ENCODE results near the gene C1orf21. TPM values are rescaled to one million over a fixed set of nuclear protein-coding genes. Genes with fewer than 3 reads are reported as not detected.

Gene C1orf21
- total and polyA plus RNA-seq, 12 donors = 23.2 to 177 (median 87.9) TPM

DNA sequence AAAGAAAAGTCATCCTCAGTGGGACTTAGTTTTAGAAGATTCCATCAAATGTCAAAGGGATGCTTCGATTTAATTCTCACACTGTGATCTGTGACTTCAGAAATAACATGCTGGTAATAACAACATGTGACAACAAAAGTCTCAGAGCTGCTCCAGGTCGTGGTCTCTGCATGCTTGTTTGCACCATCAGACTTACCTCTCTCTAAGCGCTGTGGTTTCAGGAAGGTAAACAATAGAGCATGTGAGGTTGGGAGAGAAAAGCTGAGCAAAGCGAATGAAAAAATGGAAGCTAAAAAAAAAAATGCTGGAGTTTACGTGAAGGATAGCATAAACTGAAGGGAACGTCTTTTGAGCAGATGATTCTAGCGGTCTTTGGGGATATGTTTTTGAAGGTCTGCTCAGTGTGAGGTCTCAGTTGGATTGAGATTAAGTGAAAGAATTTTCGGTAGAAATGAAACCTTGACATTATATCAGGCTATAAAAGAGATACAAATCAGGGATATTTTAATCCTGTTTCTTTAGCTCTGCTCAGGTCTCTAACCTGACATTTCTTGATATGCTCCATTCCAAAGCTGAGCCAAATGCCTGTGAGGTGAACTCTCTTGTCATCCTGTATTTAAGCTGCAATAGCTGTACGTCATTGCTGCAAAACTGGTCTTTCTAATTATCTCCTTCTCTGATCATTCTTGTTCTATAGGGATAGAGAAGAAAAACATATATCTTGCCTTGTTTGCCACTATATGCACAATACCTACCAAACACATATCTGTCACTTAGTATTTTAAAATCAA is 86.5 kb downstream of the C1orf21 start:
- Histone ChIP-seq H3K27ac (peak overlapping the region in 1 of 5 donors; percentile 67), H3K4me3 (no peak overlapping the region), H3K4me1 (replicated peaks in 1 of 2) (peaks cover 0 to 13% of the 10 kb centered on the region in 2 donors), H3K27me3 (no peaks in the 10 kb centered on the region), H3K36me3 (replicated peaks in 1 of 2) (no peaks in the 10 kb centered on the region), H3K9me3 (replicated peaks in 1 of 3) (peaks cover 0 to 8% (median 0%) of the 10 kb centered on the region in 3 donors)
- intact Hi-C loops (cut with DNase I) = loop anchor here in 1 of 2 donors (10.0 kb wide), 1 partner anchor 49 kb away; no protein-coding TSS in a partner anchor
- no peak for DNase-seq
- 74 to 82% (median 77%) methylated on average over 9 of the region's 9 CpGs for WGBS, 4 donors
- TF ChIP-seq POLR2A (IDR thresholded peaks at IDR 0.05) = no peak
- TF ChIP-seq, protein P1, sequence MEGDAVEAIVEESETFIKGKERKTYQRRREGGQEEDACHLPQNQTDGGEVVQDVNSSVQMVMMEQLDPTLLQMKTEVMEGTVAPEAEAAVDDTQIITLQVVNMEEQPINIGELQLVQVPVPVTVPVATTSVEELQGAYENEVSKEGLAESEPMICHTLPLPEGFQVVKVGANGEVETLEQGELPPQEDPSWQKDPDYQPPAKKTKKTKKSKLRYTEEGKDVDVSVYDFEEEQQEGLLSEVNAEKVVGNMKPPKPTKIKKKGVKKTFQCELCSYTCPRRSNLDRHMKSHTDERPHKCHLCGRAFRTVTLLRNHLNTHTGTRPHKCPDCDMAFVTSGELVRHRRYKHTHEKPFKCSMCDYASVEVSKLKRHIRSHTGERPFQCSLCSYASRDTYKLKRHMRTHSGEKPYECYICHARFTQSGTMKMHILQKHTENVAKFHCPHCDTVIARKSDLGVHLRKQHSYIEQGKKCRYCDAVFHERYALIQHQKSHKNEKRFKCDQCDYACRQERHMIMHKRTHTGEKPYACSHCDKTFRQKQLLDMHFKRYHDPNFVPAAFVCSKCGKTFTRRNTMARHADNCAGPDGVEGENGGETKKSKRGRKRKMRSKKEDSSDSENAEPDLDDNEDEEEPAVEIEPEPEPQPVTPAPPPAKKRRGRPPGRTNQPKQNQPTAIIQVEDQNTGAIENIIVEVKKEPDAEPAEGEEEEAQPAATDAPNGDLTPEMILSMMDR (IDR thresholded peaks at IDR 0.05) = no peak

DNA sequence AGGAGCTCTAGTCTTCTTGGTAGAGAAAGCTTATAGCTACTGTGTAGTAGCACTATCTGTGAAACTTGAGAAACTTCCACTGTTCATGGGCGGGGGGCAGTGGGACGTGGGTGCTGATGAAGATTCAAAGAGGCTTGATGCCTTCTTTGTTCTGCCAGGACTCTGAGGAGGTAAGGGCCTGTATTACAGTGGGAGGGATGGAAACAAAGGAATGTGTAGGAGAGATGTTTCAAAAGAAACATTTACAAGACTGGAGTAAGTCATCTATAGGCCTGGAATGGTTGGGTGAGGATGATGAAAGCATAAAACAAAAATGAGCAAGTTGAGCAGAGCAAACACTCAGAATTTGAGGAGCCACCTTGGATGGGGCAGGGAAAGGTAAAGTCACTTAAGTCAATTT is 89.4 kb downstream of the C1orf21 start:
- intact Hi-C loops (cut with DNase I) = loop anchor here in 1 of 2 donors (10.0 kb wide), 1 partner anchor 51 kb away; no protein-coding TSS in a partner anchor
- Histone ChIP-seq H3K27ac (no peak overlapping the region), H3K9me3 (replicated peaks in 1 of 3) (peaks cover 0 to 8% (median 0%) of the 10 kb centered on the region in 3 donors), H3K4me1 (replicated peaks in 1 of 2) (peaks cover 0 to 13% of the 10 kb centered on the region in 2 donors), H3K27me3 (no peaks in the 10 kb centered on the region), H3K4me3 (no peak overlapping the region), H3K36me3 (replicated peaks in 1 of 2) (no peaks in the 10 kb centered on the region)
- 95 to 97% (median 95%) methylated on average over 2 of the region's 2 CpGs for WGBS, 4 donors
- no peak for DNase-seq
- TF ChIP-seq, protein P1 (IDR thresholded peaks at IDR 0.05) = no peak
- no peak for TF ChIP-seq POLR2A (IDR thresholded peaks at IDR 0.05)

GRCh38 chr1:184479435-184480167 is 92.8 kb downstream of the C1orf21 start:
- Histone ChIP-seq H3K4me1 (replicated peaks in 1 of 2) (peaks cover 27 to 34% of the 10 kb centered on the region in 2 donors), H3K4me3 (no peak overlapping the region), H3K27ac (no peak overlapping the region), H3K36me3 (replicated peaks in 1 of 2) (no peaks in the 10 kb centered on the region), H3K9me3 (replicated peaks in 1 of 3) (no peaks in the 10 kb centered on the region), H3K27me3 (no peaks in the 10 kb centered on the region)
- TF ChIP-seq POLR2A (IDR thresholded peaks at IDR 0.05) = no peak
- TF ChIP-seq, protein P1 (IDR thresholded peaks at IDR 0.05) = no peak
- DNase-seq = no peak
- intact Hi-C loops (cut with DNase I) = loop anchor here in 1 of 2 donors (10.0 kb wide), 1 partner anchor 55 kb away; no protein-coding TSS in a partner anchor
- WGBS, 4 donors = 95 to 96% (median 95%) methylated on average over 14 of the region's 14 CpGs

- Histone ChIP-seq H3K27me3 (no peaks in the 10 kb centered on the region), H3K27ac (no peak overlapping the region), H3K4me1 (replicated peaks in 1 of 2) (peaks cover 37 to 45% of the 10 kb centered on the region in 2 donors), H3K9me3 (replicated peaks in 1 of 3) (no peaks in the 10 kb centered on the region), H3K4me3 (no peak overlapping the region), H3K36me3 (replicated peaks in 1 of 2) (no peaks in the 10 kb centered on the region)
- TF ChIP-seq, protein P1 (IDR thresholded peaks at IDR 0.05) = no peak
- no peak for TF ChIP-seq POLR2A (IDR thresholded peaks at IDR 0.05)
- no peak for DNase-seq
- WGBS, 4 donors = 87 to 97% (median 93%) methylated on average over 5 of the region's 5 CpGs
- intact Hi-C loops (cut with DNase I) = no loop called here
These were observed 93.9 kb downstream of the C1orf21 start for GRCh38 chr1:184480736-184481135.
